Measurements from ENCODE around the gene NEMP1.
A peak's percentile ranks its signal among the peaks of the same experiment; 100 is the strongest.

DNA sequence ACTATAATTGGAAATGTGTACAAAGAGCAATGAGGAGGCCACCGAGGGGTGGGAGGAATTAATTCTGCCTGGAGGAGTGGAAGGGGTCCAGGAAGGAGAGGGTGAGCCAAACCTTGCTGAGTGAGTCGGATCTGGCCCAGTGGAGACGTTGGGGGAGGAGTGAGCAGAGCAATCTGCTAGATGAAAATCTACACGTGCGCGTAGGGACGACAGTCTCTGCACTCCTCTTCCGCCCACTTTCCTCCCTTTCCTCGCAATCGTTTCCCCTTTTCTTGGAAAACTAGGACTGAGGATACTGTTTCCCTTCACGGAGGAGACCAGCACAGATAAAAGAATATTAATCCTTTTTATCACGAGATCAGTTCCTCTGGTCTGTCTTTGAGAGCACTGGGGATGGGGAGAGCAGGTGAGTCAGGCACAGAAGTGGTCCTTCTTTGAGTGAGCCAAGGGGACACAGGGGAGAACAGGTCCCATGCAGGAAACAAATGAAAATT, 7.5 kb upstream of the NEMP1 start:
- TF ChIP-seq POLR2A (IDR thresholded peaks at IDR 0.05), result no peak
- peak in 1 of 3 donors; percentile 19 for TF ChIP-seq POLR2AphosphoS5 (IDR thresholded peaks at IDR 0.05)

All from transverse colon (tissue), 3 donors.